HL-60 (cell line): ENCODE data around the gene EXOC4.

ENCODE experiments used
- DNase-seq, 2 experiments: peaks; one replicate each; pipeline ENCODE4 v3.0.0-alpha.2; 2010 to 2020; ENCODE audit warnings: low read depth in 1 of 2, low spot score in 1 of 2
- H3K27ac ChIP-seq: fragments of 250-450 bp; sonication (Bioruptor Pico); replicated peaks from 2 replicates; pipeline ENCODE4 v1.5.1; 2020; ENCODE audit warnings: mild to moderate bottlenecking, moderate library complexity
- H3K27me3 ChIP-seq: fragments of 250-450 bp; sonication (Bioruptor Pico); 2 replicates; pipeline ENCODE4 v1.5.1; 2021; ENCODE audit warnings: mild to moderate bottlenecking, moderate library complexity; ENCODE audit not compliant: insufficient read depth, poor library complexity, severe bottlenecking
- H3K4me3 ChIP-seq: replicated peaks from 2 replicates; pipeline ENCODE4 v1.5.1; 2011; ENCODE audit warnings: mild to moderate bottlenecking, control low read depth, low read length; ENCODE audit not compliant: insufficient read depth
- CTCF ChIP-seq: IDR thresholded peaks from one replicate; pipeline ENCODE4 v1.5.1; 2011; ENCODE audit warnings: low read length, control low read depth, inconsistent platforms; ENCODE audit not compliant: insufficient read depth
- GABPA ChIP-seq: IDR thresholded peaks from 2 replicates; pipeline ENCODE4 v1.6.1; 2012; ENCODE audit warnings: low read depth
- POLR2AphosphoS5 ChIP-seq: IDR thresholded peaks from 2 replicates; pipeline ENCODE4 v1.6.1; 2012; ENCODE audit warnings: low read depth
- REST ChIP-seq: IDR thresholded peaks from 2 replicates; pipeline ENCODE4 v1.6.1; 2012; ENCODE audit warnings: low read depth; ENCODE audit not compliant: insufficient replicate concordance
- SPI1 ChIP-seq: IDR thresholded peaks from 2 replicates; pipeline ENCODE4 v1.6.1; 2012; ENCODE audit warnings: low read depth, mild to moderate bottlenecking, borderline replicate concordance

The EXOC4 gene

GRCh38 chr7:133781486-133782090 lies 528.7 kb downstream of the EXOC4 start:
- TF ChIP-seq SPI1 (no peak), CTCF (no peak), GABPA (no peak), POLR2AphosphoS5 (no peak), REST (no peak)
- Histone ChIP-seq H3K27ac (no peak overlapping the region), H3K4me3 (no peak overlapping the region), H3K27me3 (no peaks in the 10 kb centered on the region)
- DNase-seq = no peak

- no peak overlapping the region for H3K27ac ChIP-seq
- no peak for DNase-seq
- no peak overlapping the region for H3K4me3 ChIP-seq
- no peak for TF ChIP-seq SPI1
- H3K27me3 ChIP-seq = no peaks in the 10 kb centered on the region
Observed at GRCh38 chr7:133782470-133782869, 529.6 kb downstream of the EXOC4 start.

- TF ChIP-seq POLR2AphosphoS5 = no peak
- TF ChIP-seq SPI1 = no peak
- no peak for TF ChIP-seq REST
- TF ChIP-seq GABPA = no peak
- no peak for TF ChIP-seq CTCF
- no peak for DNase-seq
- H3K4me3 ChIP-seq = no peak overlapping the region
- H3K27me3 ChIP-seq = no peaks in the 10 kb centered on the region
- H3K27ac ChIP-seq = no peak overlapping the region
Observed at GRCh38 chr7:133783276-133783675, 530.4 kb downstream of the EXOC4 start.

- no peak for DNase-seq
- no peaks in the 10 kb centered on the region for H3K27me3 ChIP-seq
- no peak overlapping the region for H3K27ac ChIP-seq
- H3K4me3 ChIP-seq = no peak overlapping the region
- TF ChIP-seq SPI1 = no peak
- TF ChIP-seq REST = no peak
- TF ChIP-seq GABPA = no peak
- no peak for TF ChIP-seq CTCF
- TF ChIP-seq POLR2AphosphoS5 = no peak
Observed at GRCh38 chr7:133784486-133785001, 531.7 kb downstream of the EXOC4 start.
